Measurements from ENCODE around the gene RBM42.

DNA sequence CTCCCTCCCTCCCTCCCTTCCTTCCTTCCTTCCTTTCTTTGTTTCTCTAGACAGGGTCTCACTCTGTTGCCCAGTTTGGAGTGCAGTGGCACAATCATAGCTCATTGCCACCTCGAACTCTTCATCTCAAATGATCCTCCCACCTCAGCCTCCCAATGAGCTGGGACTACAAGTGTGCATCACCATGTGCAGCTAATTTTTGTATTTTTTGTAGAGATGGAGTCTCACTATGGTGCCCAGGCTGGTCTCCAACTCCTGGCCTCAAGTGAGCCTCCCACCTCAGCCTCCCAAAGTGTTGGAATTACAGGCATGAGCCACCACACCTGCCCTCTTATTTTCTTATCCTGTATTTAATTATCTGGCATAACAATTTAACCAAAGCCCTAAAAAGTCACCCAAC, 41.9 kb downstream of the RBM42 start:
- TF ChIP-seq, protein P1, sequence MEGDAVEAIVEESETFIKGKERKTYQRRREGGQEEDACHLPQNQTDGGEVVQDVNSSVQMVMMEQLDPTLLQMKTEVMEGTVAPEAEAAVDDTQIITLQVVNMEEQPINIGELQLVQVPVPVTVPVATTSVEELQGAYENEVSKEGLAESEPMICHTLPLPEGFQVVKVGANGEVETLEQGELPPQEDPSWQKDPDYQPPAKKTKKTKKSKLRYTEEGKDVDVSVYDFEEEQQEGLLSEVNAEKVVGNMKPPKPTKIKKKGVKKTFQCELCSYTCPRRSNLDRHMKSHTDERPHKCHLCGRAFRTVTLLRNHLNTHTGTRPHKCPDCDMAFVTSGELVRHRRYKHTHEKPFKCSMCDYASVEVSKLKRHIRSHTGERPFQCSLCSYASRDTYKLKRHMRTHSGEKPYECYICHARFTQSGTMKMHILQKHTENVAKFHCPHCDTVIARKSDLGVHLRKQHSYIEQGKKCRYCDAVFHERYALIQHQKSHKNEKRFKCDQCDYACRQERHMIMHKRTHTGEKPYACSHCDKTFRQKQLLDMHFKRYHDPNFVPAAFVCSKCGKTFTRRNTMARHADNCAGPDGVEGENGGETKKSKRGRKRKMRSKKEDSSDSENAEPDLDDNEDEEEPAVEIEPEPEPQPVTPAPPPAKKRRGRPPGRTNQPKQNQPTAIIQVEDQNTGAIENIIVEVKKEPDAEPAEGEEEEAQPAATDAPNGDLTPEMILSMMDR (conservative IDR thresholded peaks at IDR 0.05; ENCODE audit: low read depth, low read length): no peak
- no peak for TF ChIP-seq EZH2 (IDR thresholded peaks at IDR 0.05; ENCODE audit: low read length, unreplicated experiment)
